DND-41 (cell line): ENCODE results near the gene RBM19.

Experiments
- EZH2 ChIP-seq: IDR thresholded peaks from 3 replicates; pipeline ENCODE4 v1.6.1; 2012; ENCODE audit warnings: borderline replicate concordance, low read depth, mild to moderate bottlenecking, moderate library complexity, low read length, inconsistent platforms; ENCODE audit not compliant: severe bottlenecking
- TF ChIP-seq, protein P1 (sequence below): IDR thresholded peaks from 2 replicates; pipeline ENCODE4 v1.5.1; 2012; ENCODE audit warnings: borderline replicate concordance, low read length, moderate library complexity, mild to moderate bottlenecking; ENCODE audit not compliant: poor library complexity, severe bottlenecking; ENCODE audit errors: extremely low read depth

DNA sequence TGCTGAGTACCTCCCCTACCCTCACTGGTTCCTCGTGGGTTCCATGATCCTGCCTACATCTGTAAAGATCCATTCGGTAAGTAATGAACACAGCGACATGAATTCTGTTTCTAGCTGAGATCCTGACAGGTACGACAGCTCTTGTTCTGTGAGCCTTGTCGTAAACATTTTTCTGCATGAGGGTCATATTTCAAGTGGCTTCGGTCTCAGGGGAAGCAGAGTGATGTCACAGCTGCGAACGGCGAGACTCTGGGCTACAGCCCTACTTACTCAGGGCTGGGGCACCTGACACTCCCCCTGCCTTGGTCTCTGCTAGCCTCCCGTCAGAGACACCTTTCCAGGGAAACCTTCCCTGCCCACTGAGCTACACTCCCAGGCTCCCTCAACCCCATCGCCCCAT lies 85.8 kb downstream of the RBM19 start:
- TF ChIP-seq, protein P1, sequence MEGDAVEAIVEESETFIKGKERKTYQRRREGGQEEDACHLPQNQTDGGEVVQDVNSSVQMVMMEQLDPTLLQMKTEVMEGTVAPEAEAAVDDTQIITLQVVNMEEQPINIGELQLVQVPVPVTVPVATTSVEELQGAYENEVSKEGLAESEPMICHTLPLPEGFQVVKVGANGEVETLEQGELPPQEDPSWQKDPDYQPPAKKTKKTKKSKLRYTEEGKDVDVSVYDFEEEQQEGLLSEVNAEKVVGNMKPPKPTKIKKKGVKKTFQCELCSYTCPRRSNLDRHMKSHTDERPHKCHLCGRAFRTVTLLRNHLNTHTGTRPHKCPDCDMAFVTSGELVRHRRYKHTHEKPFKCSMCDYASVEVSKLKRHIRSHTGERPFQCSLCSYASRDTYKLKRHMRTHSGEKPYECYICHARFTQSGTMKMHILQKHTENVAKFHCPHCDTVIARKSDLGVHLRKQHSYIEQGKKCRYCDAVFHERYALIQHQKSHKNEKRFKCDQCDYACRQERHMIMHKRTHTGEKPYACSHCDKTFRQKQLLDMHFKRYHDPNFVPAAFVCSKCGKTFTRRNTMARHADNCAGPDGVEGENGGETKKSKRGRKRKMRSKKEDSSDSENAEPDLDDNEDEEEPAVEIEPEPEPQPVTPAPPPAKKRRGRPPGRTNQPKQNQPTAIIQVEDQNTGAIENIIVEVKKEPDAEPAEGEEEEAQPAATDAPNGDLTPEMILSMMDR, result no peak
- TF ChIP-seq EZH2, result no peak
